Aorta (tissue), 5 donors: ENCODE results near the gene PLCH2. TPM values are rescaled to one million over a fixed set of nuclear protein-coding genes. Genes with fewer than 3 reads are reported as not detected.
"Not testable (repeated sequence)": the region's sequence is repeated elsewhere in the genome, so short reads cannot be mapped to it uniquely, and the experiment has no call there.

Source experiments
- ATAC-seq: fragments of 200-7000 bp; cut with Tn5 transposase; one replicate; pipeline ENCODE4 v1.9.1; 2022; ENCODE audit warnings: moderate library complexity; ENCODE audit not compliant: low FRiP score
- DNase-seq, 2 donors: peaks; one replicate each; pipeline ENCODE4 v3.0.0-alpha.2; 2020
- H3K27ac ChIP-seq, 2 donors: one replicate each; pipeline ENCODE4 v1.5.1; 2013; ENCODE audit warnings: low read length in 2 of 2, mild to moderate bottlenecking in 2 of 2, moderate library complexity in 2 of 2, control low read depth in 1 of 2, inconsistent platforms in 1 of 2, low read depth in 1 of 2
- H3K27me3 ChIP-seq, 2 donors: one replicate each; pipeline ENCODE4 v1.6.1; 2013; ENCODE audit warnings: control low read depth in 1 of 2, low read length in 1 of 2, mild to moderate bottlenecking in 1 of 2, moderate library complexity in 1 of 2; ENCODE audit not compliant: insufficient read depth in 2 of 2, control insufficient read depth in 1 of 2
- H3K36me3 ChIP-seq, 2 donors: one replicate each; pipeline ENCODE4 v1.6.1; 2013; ENCODE audit warnings: control low read depth in 1 of 2, low read length in 1 of 2, mild to moderate bottlenecking in 1 of 2; ENCODE audit not compliant: insufficient read depth in 2 of 2, control insufficient read depth in 1 of 2
- H3K4me1 ChIP-seq, 2 donors: one replicate each; pipeline ENCODE4 v1.6.1; 2013; ENCODE audit warnings: low read length in 2 of 2, control low read depth in 1 of 2, mild to moderate bottlenecking in 1 of 2, moderate library complexity in 1 of 2; ENCODE audit not compliant: insufficient read depth in 2 of 2, control insufficient read depth in 1 of 2
- H3K4me3 ChIP-seq, 2 donors: one replicate each; pipeline ENCODE4 v1.5.1; 2013; ENCODE audit warnings: low read length in 2 of 2, control low read depth in 1 of 2, mild to moderate bottlenecking in 1 of 2
- H3K9me3 ChIP-seq: one replicate; pipeline ENCODE4 v1.6.1; 2013; ENCODE audit warnings: mild to moderate bottlenecking, low read length; ENCODE audit not compliant: control insufficient read depth
- WGBS, 2 donors: extraction: QIAGEN DNeasy Blood & Tissue Kit; methylation state at CpG; one replicate each; pipeline ENCODE4 v1.1.7; 2013; 5-methylcytosine and 5-hydroxymethylcytosine counted together
- intact Hi-C, 2 donors: fragments of 100-400 bp; cut with DNase I; formaldehyde crosslinking; loops; one replicate each; pipeline versions ENCODE4 v1.14.2 to v1.15.0; 2022
- polyA plus RNA-seq, 2 donors: library from polyadenylated mRNA; stranded (reverse); fragments of 200-250 nt; gene quantifications; one replicate each; pipeline ENCODE4 v1.2.3, GENCODE V29; 2013
- total RNA-seq, 2 donors: library from RNA; stranded (reverse); fragmentation: NEBNext Ultra II Directional; extraction: Animal tissue kit (Norgen Biotek cat#: 25700); gene quantifications; one replicate each; pipeline ENCODE4 v1.2.1, GENCODE V29; 2021
- donor health status: healthy with polysubstance abuse.
- donor health status: Bipolar disorder and iron deficiency.
- donor health status: DM: no; HTN: no; CAD: no.
- donor health status: DM: no; HTN: no; CAD: no.
- donor health status: DM: yes; HTN: yes; CAD: no.

The PLCH2 gene
- total and polyA plus RNA-seq, 4 donors: 0.71 to 1.6 TPM; not detected in 2

DNA sequence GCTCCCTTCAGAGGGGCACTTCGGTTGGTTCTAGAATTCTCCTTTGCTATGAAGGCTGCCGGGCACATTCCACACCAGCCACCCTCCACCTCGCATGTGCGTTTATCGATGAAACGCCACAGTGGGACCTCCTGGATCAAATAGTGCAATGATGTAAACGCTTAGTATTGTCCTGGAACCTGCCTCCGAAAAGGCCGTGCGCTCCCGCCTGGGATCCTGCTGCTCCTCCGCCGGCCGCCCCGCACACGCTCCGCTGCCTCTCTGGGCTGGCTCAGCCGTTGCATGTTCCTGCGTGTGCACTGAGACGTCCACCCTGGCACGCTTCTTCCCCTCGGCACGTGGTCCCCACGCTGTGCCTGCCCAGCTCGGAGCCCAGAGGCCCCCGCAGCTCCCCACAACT is 76.1 kb downstream of the PLCH2 start:
- Histone ChIP-seq H3K4me3 (no peak overlapping the region), H3K36me3 (no peaks in the 10 kb centered on the region), H3K9me3 (no peaks in the 10 kb centered on the region), H3K27me3 (no peaks in the 10 kb centered on the region), H3K27ac (no peak overlapping the region), H3K4me1 (no peaks in the 10 kb centered on the region)
- 94 to 95% methylated on average over 26 of the region's 26 CpGs for WGBS, 2 donors
- intact Hi-C loops: no loop called here
- no peak for ATAC-seq
- no peak for DNase-seq

DNA sequence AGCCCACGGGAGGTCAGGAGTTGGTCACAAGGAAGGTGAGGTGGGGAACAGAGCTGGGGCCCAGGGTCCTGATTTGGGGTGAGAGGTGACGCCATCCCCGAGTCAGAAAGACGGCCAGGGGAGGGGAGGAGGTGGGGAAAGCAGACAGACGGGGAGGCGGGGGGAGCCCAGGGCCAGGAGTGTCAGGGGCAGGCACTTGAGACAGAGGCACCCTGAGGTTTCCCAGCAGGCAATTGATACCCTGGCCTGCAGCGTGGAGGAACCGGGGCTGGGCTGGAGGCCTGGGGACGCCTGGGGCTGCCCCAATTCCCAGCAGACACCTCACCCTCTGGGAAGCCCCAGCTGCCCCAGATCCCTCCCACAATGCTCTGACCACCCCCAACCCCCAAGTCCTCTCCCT is 77.0 kb downstream of the PLCH2 start:
- H3K27ac ChIP-seq, H3K27me3 ChIP-seq, H3K4me3 ChIP-seq, DNase-seq, H3K9me3 ChIP-seq, intact Hi-C loops, H3K36me3 ChIP-seq, H3K4me1 ChIP-seq, ATAC-seq: not testable (repeated sequence)
- 82 to 93% methylated on average over 3 to 9 of the region's 9 CpGs for WGBS, 2 donors

DNA sequence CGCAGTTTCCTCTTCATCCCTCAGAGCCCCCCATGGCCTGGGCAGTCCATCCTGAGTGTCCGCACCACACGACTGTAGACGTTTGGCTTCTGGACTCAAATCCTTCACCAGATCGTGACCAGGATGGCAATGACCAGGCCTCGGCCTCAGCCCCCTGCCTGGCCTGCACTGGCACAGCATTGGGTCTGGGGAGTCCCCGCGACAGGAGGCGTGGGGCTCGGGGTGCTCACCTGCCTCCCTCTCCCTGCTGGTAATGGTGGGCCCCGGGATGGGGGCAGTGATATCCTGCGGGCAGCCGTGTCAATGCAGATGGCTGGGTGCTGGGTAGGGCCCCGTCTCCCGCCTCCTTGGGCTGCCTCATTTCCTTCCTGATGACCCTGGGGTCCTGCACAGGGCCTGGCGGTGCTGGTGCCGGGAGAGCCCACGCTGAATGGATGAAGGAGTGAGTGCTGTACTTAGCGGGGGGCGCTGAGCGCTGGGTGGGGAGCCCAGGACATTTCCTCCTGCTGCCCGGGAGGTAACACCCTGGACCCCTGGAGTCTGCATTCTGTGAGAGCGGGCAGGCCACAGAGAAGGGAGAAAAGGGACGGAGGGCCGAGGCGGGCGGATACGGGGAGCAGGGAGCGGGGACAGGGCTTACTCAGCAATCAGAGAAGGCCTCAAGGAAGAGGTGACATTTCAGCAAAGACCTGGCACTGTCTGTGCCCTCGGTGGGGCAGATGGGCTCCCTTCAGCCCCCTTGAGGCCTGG is 78.0 kb downstream of the PLCH2 start:
- no peaks in the 10 kb centered on the region for H3K27me3 ChIP-seq
- WGBS, 2 donors: 92 to 94% methylated on average over 21 to 30 of the region's 30 CpGs
- no peaks in the 10 kb centered on the region for H3K36me3 ChIP-seq
- no peak for ATAC-seq
- H3K27ac ChIP-seq: no peak overlapping the region
- DNase-seq: no peak
- H3K4me3 ChIP-seq: no peak overlapping the region
- H3K9me3 ChIP-seq: no peaks in the 10 kb centered on the region
- intact Hi-C loops: no loop called here
- H3K4me1 ChIP-seq: no peaks in the 10 kb centered on the region

DNA sequence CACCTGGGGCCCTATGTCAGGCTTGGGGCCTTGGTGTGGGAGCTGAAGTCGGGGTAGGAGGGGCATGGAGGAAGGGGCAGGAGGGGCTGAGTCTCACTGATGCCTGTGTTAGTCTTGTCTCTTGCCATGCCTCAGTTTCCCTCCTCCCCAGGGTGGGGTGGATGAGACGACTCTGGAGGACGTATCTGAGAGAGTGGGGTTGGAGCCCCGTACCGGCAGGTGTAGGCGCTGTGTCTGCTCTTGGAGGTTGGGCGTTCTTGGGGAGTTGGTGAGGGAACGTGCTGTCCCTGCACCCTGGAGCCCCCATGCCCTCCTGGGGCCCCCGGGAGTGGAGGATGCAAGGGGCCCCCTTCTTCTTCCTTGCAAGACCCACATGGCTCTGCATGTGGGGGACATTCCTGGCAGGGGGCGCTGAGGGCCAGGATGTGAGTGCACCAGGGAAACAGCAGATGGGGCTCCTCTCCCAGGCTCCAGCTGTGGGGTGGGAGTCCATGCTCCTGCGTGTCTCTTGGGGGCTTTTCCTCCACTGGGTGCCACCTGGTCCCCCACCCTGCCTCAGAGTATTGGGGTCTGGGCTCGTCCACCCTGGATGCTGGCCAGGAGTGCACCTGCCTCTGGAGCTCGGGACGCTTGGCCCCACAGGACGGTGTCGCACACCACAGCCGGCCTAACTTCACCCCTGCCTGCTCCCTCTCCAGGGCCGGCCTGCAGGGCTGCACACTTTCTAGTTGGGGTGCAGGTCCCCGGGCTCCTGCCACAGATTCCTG is 78.7 kb downstream of the PLCH2 start:
- ATAC-seq (no peak), DNase-seq (peak in 1 of 2 donors; percentile 64)
- Histone ChIP-seq H3K4me1 (no peaks in the 10 kb centered on the region), H3K4me3 (no peak overlapping the region), H3K36me3 (no peaks in the 10 kb centered on the region), H3K27ac (no peak overlapping the region), H3K27me3 (no peaks in the 10 kb centered on the region), H3K9me3 (no peaks in the 10 kb centered on the region)
- intact Hi-C loops: no loop called here
- 71 to 76% methylated on average over 19 of the region's 19 CpGs for WGBS, 2 donors

Other genes with a start within 250 kb of the PLCH2 start
- gene SKI, start 248.0 kb upstream of the PLCH2 start, total RNA-seq: 100 to 1,000 TPM; 114 to 129 TPM
- gene SKI, start 248.0 kb upstream of the PLCH2 start, polyA plus RNA-seq: 10 to 100 TPM; 20.7 to 34.7 TPM
- gene MORN1, start 84.7 kb upstream of the PLCH2 start, total RNA-seq: 10 to 100 TPM in 1 of 2 donors, 1 to 10 TPM in 1; 4.7 to 12.0 TPM
- gene MORN1, start 84.7 kb upstream of the PLCH2 start, polyA plus RNA-seq: 1 to 10 TPM in 1 of 2 donors, under 1 TPM in 1; 0.50 to 9.0 TPM
- gene RER1, start 84.4 kb upstream of the PLCH2 start, total RNA-seq: 10 to 100 TPM; 91.0 to 99.8 TPM
- gene RER1, start 84.4 kb upstream of the PLCH2 start, polyA plus RNA-seq: 10 to 100 TPM; 41.1 to 75.8 TPM
- gene PEX10, start 63.7 kb upstream of the PLCH2 start, total RNA-seq: 10 to 100 TPM in 1 of 2 donors, 1 to 10 TPM in 1; 9.8 to 13.1 TPM
- gene PEX10, start 63.7 kb upstream of the PLCH2 start, polyA plus RNA-seq: 10 to 100 TPM in 1 of 2 donors, 1 to 10 TPM in 1; 4.0 to 15.3 TPM
- 10 to 100 TPM; 19.6 to 28.2 TPM for gene PANK4, start 50.3 kb downstream of the PLCH2 start, total RNA-seq
- gene PANK4, start 50.3 kb downstream of the PLCH2 start, polyA plus RNA-seq: 10 to 100 TPM in 1 of 2 donors, 1 to 10 TPM in 1; 5.5 to 22.2 TPM
- 1 to 10 TPM in 1 of 2 donors, under 1 TPM in 1; 0.36 to 2.1 TPM for gene HES5, start 54.0 kb downstream of the PLCH2 start, total RNA-seq
- not detected for gene HES5, start 54.0 kb downstream of the PLCH2 start, polyA plus RNA-seq
- 10 to 100 TPM; 33.9 to 89.1 TPM for gene TNFRSF14, start 80.1 kb downstream of the PLCH2 start, total RNA-seq
- gene TNFRSF14, start 80.1 kb downstream of the PLCH2 start, polyA plus RNA-seq: 100 to 1,000 TPM in 1 of 2 donors, 10 to 100 TPM in 1; 55.7 to 137 TPM
- gene PRXL2B, start 110.5 kb downstream of the PLCH2 start, total RNA-seq: 10 to 100 TPM in 1 of 2 donors, 1 to 10 TPM in 1; 7.1 to 15.1 TPM
- 1 to 10 TPM; 6.4 to 7.8 TPM for gene PRXL2B, start 110.5 kb downstream of the PLCH2 start, polyA plus RNA-seq
- 1 to 10 TPM in 1 of 2 donors, under 1 TPM in 1; 0.94 to 2.4 TPM for gene MMEL1, start 156.7 kb downstream of the PLCH2 start, total RNA-seq
- 1 to 10 TPM in 1 of 2 donors, under 1 TPM in 1; 0.63 to 1.8 TPM for gene MMEL1, start 156.7 kb downstream of the PLCH2 start, polyA plus RNA-seq